ENCODE results near the gene PARM1.
A peak's percentile ranks its signal among the peaks of the same experiment; 100 is the strongest.

PARM1 gene

DNA sequence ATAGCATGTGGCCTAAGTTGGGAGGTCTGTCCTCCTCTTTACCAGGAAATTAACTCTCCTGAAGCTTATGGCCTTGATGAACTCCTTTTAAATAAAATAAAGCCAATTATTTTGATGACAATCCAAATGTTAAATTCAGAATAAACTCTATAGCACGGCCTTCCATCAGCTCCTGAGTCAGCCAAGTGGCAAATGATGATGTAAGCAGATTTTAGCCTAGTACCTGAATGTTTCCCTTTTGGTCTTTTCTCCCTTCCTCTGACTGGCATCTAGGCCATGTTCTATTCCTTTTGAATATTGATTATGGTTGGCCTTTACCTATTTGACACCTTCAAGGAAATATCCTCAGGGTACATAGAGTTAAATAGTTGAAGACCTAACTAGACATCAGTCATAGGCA lies 76.2 kb downstream of the PARM1 start:
- no peak overlapping the region for H3K4me3 ChIP-seq
- no peak overlapping the region for H3K27ac ChIP-seq
- H3K9me3 ChIP-seq (replicated peaks in 1 of 11): peaks cover 11 to 16% (median 13%) of the 10 kb centered on the region in 11 experiments; a peak in 21 of 22 replicates
- no peak for TF ChIP-seq Cebpa-rat (IDR thresholded peaks at IDR 0.05)
- no peak overlapping the region for H3K4me2 ChIP-seq
- H3K9ac ChIP-seq: no peak overlapping the region
- no peaks in the 10 kb centered on the region for H3K36me3 ChIP-seq
- peaks cover 0 to 6% (median under 1%) of the 10 kb centered on the region in 10 experiments; a peak in 1 of 20 replicates for H3K4me1 ChIP-seq
- H4K20me1 ChIP-seq: no peaks in the 10 kb centered on the region
- H3K27me3 ChIP-seq: no peaks in the 10 kb centered on the region

DNA sequence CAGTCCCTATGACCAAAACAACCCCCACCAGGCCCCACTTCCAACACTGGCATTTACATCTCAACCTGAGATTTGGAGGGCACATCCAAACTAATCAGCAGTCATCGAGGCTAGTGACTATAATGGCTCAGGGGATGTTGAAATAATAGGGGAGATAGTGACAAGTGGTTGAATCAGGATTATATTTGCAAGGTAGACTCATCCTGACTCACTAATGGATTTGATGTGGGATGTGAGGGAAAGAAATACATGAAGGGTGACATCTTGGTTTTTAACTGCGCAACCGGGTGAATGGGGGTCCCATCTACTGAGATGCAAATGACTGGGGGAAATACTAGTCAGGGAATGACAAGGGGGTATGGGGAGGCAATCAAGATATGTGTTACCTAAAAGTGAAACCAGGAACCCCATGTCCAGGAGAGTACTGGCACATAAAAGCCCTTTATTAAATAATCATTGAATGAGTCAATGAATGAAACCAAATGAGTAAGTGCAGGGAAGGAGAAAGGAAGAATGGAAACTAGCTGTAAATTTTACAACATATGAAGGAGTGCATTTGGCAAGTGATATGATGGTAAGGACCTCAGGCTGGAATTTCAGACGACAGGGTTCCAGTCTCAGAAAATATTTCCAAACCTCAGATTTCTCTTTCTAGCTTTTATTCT lies 78.3 kb downstream of the PARM1 start:
- no peak overlapping the region for H3K27ac ChIP-seq
- no peaks in the 10 kb centered on the region for H3K36me3 ChIP-seq
- no peak overlapping the region for H3K4me3 ChIP-seq
- H3K4me1 ChIP-seq: no peaks in the 10 kb centered on the region
- no peak for TF ChIP-seq Cebpa-rat (IDR thresholded peaks at IDR 0.05)
- no peak overlapping the region for H3K4me2 ChIP-seq
- H3K9ac ChIP-seq: no peak overlapping the region
- H3K9me3 ChIP-seq (replicated peaks in 1 of 11): peaks cover 11 to 16% (median 13%) of the 10 kb centered on the region in 11 experiments; a peak in 21 of 22 replicates
- no peaks in the 10 kb centered on the region for H4K20me1 ChIP-seq
- H3K27me3 ChIP-seq: no peaks in the 10 kb centered on the region

GRCh38 chr4:75015627-75016026 lies 82.7 kb downstream of the PARM1 start:
- no peak overlapping the region for H3K27ac ChIP-seq
- no peaks in the 10 kb centered on the region for H4K20me1 ChIP-seq
- H3K4me2 ChIP-seq: no peak overlapping the region
- H3K4me1 ChIP-seq: peaks cover 0 to 8% (median 0%) of the 10 kb centered on the region in 10 experiments; a peak in 4 of 20 replicates
- H3K36me3 ChIP-seq: no peaks in the 10 kb centered on the region
- no peak overlapping the region for H3K9ac ChIP-seq
- no peaks in the 10 kb centered on the region for H3K27me3 ChIP-seq
- no peak overlapping the region for H3K4me3 ChIP-seq
- H3K9me3 ChIP-seq (replicated peaks in 1 of 11): no peaks in the 10 kb centered on the region; a peak in 1 of 22 replicates
- TF ChIP-seq Cebpa-rat (IDR thresholded peaks at IDR 0.05): no peak

DNA sequence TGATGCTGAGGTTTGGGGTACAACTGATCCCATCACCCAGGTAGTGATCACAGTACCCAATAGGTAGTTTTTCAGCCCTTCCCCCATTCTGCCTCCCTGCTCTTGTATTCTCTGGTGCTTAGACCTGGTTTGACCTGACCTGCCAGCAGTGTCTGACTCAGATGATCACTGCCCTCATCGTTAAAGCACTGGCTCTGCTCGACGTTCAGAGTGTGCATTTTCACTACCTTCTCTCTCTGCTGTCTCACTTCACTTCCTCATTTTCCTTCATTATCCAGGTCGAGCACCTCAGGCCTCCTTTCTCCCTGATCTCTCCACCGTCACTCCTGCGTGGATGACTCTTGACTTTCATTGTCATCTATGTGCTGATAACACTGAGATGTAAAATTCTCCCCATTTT lies 83.6 kb downstream of the PARM1 start:
- Histone ChIP-seq H3K9ac (no peak overlapping the region), H3K4me3 (no peak overlapping the region), H3K4me2 (no peak overlapping the region), H4K20me1 (no peaks in the 10 kb centered on the region), H3K27ac (no peak overlapping the region), H3K4me1 (peaks cover 0 to 8% (median 0%) of the 10 kb centered on the region in 10 experiments; a peak in 4 of 20 replicates), H3K27me3 (no peaks in the 10 kb centered on the region), H3K9me3 (replicated peaks in 1 of 11) (no peaks in the 10 kb centered on the region), H3K36me3 (no peaks in the 10 kb centered on the region)
- TF ChIP-seq Cebpa-rat (IDR thresholded peaks at IDR 0.05): no peak

GRCh38 chr4:75018811-75019479 lies 86.0 kb downstream of the PARM1 start:
- no peaks in the 10 kb centered on the region for H3K9me3 ChIP-seq (replicated peaks in 1 of 11)
- H3K36me3 ChIP-seq: no peaks in the 10 kb centered on the region
- H3K27me3 ChIP-seq: no peaks in the 10 kb centered on the region
- H3K4me1 ChIP-seq: peaks cover 0 to 8% (median 0%) of the 10 kb centered on the region in 10 experiments; a peak in 4 of 20 replicates
- H3K27ac ChIP-seq: no peak overlapping the region
- no peak overlapping the region for H3K9ac ChIP-seq
- H3K4me3 ChIP-seq: no peak overlapping the region
- no peak for TF ChIP-seq Cebpa-rat (IDR thresholded peaks at IDR 0.05)
- H4K20me1 ChIP-seq: no peaks in the 10 kb centered on the region
- H3K4me2 ChIP-seq: peak overlapping the region in 3 of 11 experiments; percentile 8 to 26 (median 13); a peak in 5 of 22 replicates

GRCh38 chr4:75025431-75025830 lies 92.5 kb downstream of the PARM1 start:
- H3K4me1 ChIP-seq: peaks cover 0 to 24% (median 5%) of the 10 kb centered on the region in 10 experiments; a peak in 13 of 20 replicates
- H3K4me3 ChIP-seq: no peak overlapping the region
- no peaks in the 10 kb centered on the region for H3K27me3 ChIP-seq
- no peak overlapping the region for H3K9ac ChIP-seq
- peak overlapping the region in 5 of 11 experiments; percentile 3 to 49 (median 15); a peak in 4 of 22 replicates for H3K4me2 ChIP-seq
- H3K9me3 ChIP-seq (replicated peaks in 1 of 11): peaks cover 0 to 7% (median 0%) of the 10 kb centered on the region in 11 experiments; a peak in 2 of 22 replicates
- H3K27ac ChIP-seq: no peak overlapping the region
- no peaks in the 10 kb centered on the region for H4K20me1 ChIP-seq
- no peaks in the 10 kb centered on the region for H3K36me3 ChIP-seq
- TF ChIP-seq Cebpa-rat (IDR thresholded peaks at IDR 0.05): no peak

DNA sequence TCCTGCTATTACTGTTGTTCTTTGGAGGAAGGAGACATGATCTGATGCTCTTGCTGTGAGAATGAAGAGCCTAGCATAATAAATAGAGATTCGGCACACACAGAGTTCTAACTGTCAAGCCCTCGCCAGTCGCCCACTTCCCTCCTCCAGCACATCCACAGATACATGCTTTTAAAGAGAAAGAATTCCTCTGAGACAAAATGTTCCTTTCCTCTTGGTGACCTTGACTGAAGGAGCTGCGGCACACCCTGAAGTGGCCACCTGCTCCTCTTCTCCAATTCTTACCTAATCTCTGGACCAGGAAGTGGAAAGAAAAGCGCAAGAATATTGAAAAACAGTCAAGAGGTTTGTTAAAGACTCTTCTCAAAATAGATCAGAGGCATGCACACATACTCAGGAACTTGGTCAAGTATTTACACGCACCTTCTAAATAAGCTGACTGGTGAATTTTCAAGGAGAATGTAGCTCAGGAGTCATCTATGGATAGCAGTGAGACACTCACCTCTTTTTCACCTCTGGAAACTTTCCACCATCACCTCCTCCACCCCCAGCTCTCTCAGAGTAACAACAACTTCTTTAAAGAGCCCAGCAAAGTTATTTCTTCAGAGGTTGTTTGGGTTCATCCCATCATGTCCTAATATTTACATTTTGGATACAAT lies 95.4 kb downstream of the PARM1 start:
- H3K4me3 ChIP-seq: no peak overlapping the region
- no peaks in the 10 kb centered on the region for H3K36me3 ChIP-seq
- no peaks in the 10 kb centered on the region for H4K20me1 ChIP-seq
- no peak overlapping the region for H3K27ac ChIP-seq
- H3K9me3 ChIP-seq (replicated peaks in 1 of 11): peaks cover 0 to 7% (median 0%) of the 10 kb centered on the region in 11 experiments; a peak in 3 of 22 replicates
- TF ChIP-seq Cebpa-rat (IDR thresholded peaks at IDR 0.05): no peak
- peak overlapping the region in 1 of 11 experiments; percentile 2; a peak in 1 of 22 replicates for H3K4me2 ChIP-seq
- no peaks in the 10 kb centered on the region for H3K27me3 ChIP-seq
- no peak overlapping the region for H3K9ac ChIP-seq
- H3K4me1 ChIP-seq: peaks cover 0 to 39% (median 13%) of the 10 kb centered on the region in 10 experiments; a peak in 13 of 20 replicates

DNA sequence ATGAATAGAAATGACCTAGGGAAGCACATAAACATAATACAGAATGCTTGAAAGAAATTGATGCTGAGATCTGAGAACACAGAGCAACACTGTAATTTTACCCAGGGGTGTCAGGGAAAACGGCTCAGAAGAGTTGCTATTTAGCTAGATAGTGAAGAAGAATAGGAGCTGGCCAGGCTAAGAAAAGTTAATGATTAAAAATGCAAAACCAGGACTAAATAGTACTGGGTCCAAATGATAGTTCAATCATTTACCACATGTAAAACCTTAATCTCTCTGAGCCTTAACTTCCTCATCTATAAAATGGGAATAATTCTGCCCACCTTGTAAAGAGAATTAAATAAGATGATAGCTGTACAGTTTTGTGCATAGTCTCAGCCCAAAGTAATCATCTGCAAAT lies 97.1 kb downstream of the PARM1 start:
- Histone ChIP-seq H3K27ac (peak overlapping the region in 3 of 11 experiments; percentile 31 to 62 (median 46); a peak in 1 of 22 replicates), H3K27me3 (no peaks in the 10 kb centered on the region), H3K4me1 (peaks cover 0 to 49% (median 20%) of the 10 kb centered on the region in 10 experiments; a peak in 15 of 20 replicates), H3K4me2 (peak overlapping the region in 6 of 11 experiments; percentile 50 to 81 (median 66); a peak in 11 of 22 replicates), H4K20me1 (no peaks in the 10 kb centered on the region), H3K4me3 (no peak overlapping the region), H3K36me3 (no peaks in the 10 kb centered on the region), H3K9me3 (replicated peaks in 1 of 11) (peaks cover 0 to 18% (median 4%) of the 10 kb centered on the region in 11 experiments; a peak in 6 of 22 replicates), H3K9ac (no peak overlapping the region)
- TF ChIP-seq Cebpa-rat (IDR thresholded peaks at IDR 0.05): no peak

Data from BLaER1 treated with 17β-estradiol and CSF1 and Interleukin-3, amounts not matched to agents 10 nM and 100 nM (cell line).